ENCODE results near the gene TREML4. TPM values are rescaled to one million over a fixed set of nuclear protein-coding genes. Genes with fewer than 3 reads are reported as not detected.
A peak's percentile ranks its signal among the peaks of the same experiment; 100 is the strongest.

Gene TREML4
- total and polyA plus RNA-seq, 9 of the 15 experiments (the other 6 are each of a cell fraction or from before 2014, with no cell fraction given): not detected

DNA sequence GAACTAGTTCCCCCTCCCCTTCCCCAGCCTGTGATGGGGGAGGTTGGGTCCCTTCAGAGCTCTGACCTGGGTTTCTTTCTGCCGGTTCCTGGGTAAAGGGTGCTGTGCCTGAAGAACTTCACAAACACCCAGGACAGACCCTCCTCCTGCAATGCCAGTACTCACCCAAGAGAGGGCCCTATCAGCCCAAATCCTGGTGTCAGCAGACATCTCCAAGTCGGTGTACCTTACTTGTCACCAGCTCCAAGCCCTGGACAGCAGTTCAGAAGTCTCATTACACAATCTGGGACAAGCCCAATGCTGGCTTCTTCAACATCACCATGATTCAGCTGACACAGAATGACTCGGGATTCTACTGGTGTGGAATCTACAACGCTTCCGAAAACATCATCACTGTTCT is 467 bp downstream of the TREML4 start (continued):
- TF ChIP-seq, protein P1, sequence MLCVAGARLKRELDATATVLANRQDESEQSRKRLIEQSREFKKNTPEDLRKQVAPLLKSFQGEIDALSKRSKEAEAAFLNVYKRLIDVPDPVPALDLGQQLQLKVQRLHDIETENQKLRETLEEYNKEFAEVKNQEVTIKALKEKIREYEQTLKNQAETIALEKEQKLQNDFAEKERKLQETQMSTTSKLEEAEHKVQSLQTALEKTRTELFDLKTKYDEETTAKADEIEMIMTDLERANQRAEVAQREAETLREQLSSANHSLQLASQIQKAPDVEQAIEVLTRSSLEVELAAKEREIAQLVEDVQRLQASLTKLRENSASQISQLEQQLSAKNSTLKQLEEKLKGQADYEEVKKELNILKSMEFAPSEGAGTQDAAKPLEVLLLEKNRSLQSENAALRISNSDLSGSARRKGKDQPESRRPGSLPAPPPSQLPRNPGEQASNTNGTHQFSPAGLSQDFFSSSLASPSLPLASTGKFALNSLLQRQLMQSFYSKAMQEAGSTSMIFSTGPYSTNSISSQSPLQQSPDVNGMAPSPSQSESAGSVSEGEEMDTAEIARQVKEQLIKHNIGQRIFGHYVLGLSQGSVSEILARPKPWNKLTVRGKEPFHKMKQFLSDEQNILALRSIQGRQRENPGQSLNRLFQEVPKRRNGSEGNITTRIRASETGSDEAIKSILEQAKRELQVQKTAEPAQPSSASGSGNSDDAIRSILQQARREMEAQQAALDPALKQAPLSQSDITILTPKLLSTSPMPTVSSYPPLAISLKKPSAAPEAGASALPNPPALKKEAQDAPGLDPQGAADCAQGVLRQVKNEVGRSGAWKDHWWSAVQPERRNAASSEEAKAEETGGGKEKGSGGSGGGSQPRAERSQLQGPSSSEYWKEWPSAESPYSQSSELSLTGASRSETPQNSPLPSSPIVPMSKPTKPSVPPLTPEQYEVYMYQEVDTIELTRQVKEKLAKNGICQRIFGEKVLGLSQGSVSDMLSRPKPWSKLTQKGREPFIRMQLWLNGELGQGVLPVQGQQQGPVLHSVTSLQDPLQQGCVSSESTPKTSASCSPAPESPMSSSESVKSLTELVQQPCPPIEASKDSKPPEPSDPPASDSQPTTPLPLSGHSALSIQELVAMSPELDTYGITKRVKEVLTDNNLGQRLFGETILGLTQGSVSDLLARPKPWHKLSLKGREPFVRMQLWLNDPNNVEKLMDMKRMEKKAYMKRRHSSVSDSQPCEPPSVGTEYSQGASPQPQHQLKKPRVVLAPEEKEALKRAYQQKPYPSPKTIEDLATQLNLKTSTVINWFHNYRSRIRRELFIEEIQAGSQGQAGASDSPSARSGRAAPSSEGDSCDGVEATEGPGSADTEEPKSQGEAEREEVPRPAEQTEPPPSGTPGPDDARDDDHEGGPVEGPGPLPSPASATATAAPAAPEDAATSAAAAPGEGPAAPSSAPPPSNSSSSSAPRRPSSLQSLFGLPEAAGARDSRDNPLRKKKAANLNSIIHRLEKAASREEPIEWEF (CRISPR knock-in tag; IDR thresholded peaks at IDR 0.05): no peak
- no peak for TF ChIP-seq MYNN (IDR thresholded peaks at IDR 0.05)
- TF ChIP-seq MYNN (CRISPR knock-in tag; IDR thresholded peaks at IDR 0.05): no peak
- no peak for TF ChIP-seq JUND (IDR thresholded peaks at IDR 0.05; ENCODE audit: borderline replicate concordance, low read depth, low read length)
- no peak for TF ChIP-seq JUND (tag; IDR thresholded peaks at IDR 0.05; ENCODE audit: borderline replicate concordance, low read depth, low read length)
- TF ChIP-seq KLF10 (CRISPR knock-in tag; IDR thresholded peaks at IDR 0.05): no peak
- TF ChIP-seq DPF2 (IDR thresholded peaks at IDR 0.05): peak; percentile 37; the same call in 1 of the 2 replicates
- TF ChIP-seq, protein P2, sequence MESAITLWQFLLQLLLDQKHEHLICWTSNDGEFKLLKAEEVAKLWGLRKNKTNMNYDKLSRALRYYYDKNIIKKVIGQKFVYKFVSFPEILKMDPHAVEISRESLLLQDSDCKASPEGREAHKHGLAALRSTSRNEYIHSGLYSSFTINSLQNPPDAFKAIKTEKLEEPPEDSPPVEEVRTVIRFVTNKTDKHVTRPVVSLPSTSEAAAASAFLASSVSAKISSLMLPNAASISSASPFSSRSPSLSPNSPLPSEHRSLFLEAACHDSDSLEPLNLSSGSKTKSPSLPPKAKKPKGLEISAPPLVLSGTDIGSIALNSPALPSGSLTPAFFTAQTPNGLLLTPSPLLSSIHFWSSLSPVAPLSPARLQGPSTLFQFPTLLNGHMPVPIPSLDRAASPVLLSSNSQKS (CRISPR knock-in tag; IDR thresholded peaks at IDR 0.05): no peak
- TF ChIP-seq BMI1 (IDR thresholded peaks at IDR 0.05; ENCODE audit: low read length): no peak
- TF ChIP-seq ZNF589 (CRISPR knock-in tag; IDR thresholded peaks at IDR 0.05; ENCODE audit: low read depth): no peak
- TF ChIP-seq, protein P3, sequence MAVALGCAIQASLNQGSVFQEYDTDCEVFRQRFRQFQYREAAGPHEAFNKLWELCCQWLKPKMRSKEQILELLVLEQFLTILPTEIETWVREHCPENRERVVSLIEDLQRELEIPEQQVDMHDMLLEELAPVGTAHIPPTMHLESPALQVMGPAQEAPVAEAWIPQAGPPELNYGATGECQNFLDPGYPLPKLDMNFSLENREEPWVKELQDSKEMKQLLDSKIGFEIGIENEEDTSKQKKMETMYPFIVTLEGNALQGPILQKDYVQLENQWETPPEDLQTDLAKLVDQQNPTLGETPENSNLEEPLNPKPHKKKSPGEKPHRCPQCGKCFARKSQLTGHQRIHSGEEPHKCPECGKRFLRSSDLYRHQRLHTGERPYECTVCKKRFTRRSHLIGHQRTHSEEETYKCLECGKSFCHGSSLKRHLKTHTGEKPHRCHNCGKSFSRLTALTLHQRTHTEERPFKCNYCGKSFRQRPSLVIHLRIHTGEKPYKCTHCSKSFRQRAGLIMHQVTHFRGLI (CRISPR knock-in tag; IDR thresholded peaks at IDR 0.05): no peak
- 0 out of 4 replicates have a peak, but pooled peaks of 1 of the 2 experiments have one; percentile 18 for TF ChIP-seq TRIM24 (IDR thresholded peaks at IDR 0.05)
